Sciatic nerve (tissue), 2 donors: ENCODE results near the gene DMD. TPM values are rescaled to one million over a fixed set of nuclear protein-coding genes. Genes with fewer than 3 reads are reported as not detected.

Experiments used
- ATAC-seq: fragments of 200-7000 bp; cut with Tn5 transposase; one replicate; pipeline ENCODE4 v1.9.1; 2020; ENCODE audit warnings: mild to moderate bottlenecking, moderate library complexity
- DNase-seq: peaks from one replicate; pipeline ENCODE4 v3.0.0-alpha.2; 2020; ENCODE audit warnings: low spot score
- intact Hi-C: fragments of 100-400 bp; cut with DNase I; formaldehyde crosslinking; loops from one replicate; pipeline ENCODE4 v1.14.2; 2022
- total RNA-seq: library from RNA; stranded (reverse); fragmentation: NEBNext Ultra II Directional; extraction: Animal tissue kit (Norgen Biotek cat#: 25700); gene quantifications from one replicate; pipeline ENCODE4 v1.2.1, GENCODE V29; 2021
- donor health status: DM: no; HTN: no; CAD: no.
- donor health status: DM: no; HTN: no; CAD: no.

Gene DMD
- total RNA-seq, 1 donor from 2014 or later = 306 TPM

GRCh38 chrX:31127716-31128115 lies 2083.6 kb downstream of the DMD start:
- ATAC-seq (no peak), DNase-seq (no peak)
- intact Hi-C loops = no loop called here

GRCh38 chrX:31126205-31126604 lies 2085.1 kb downstream of the DMD start:
- intact Hi-C loops = no loop called here
- DNase-seq = no peak
- ATAC-seq = no peak

GRCh38 chrX:31124536-31124935 lies 2086.8 kb downstream of the DMD start:
- DNase-seq (no peak), ATAC-seq (no peak)
- intact Hi-C loops = no loop called here

DNA sequence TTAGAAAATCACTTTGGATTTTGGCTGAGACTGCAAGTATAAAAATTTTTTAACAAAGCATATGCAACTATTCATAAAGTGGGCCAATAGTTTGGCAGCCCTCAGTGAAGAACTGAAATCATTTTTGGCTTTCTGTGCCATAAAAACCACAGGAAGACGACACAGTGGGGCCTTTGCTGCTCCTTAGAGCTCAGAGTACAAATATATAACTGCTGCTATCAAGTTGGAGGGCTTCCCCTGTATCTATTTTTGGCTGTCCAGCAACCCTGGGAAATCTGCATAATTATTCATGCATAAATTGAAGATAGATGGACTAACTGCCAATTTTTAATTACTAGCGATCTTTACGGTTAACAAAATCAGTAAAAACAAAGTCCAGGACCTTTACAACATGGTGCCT lies 2088.0 kb downstream of the DMD start:
- ATAC-seq (no peak), DNase-seq (no peak)
- intact Hi-C loops = no loop called here

DNA sequence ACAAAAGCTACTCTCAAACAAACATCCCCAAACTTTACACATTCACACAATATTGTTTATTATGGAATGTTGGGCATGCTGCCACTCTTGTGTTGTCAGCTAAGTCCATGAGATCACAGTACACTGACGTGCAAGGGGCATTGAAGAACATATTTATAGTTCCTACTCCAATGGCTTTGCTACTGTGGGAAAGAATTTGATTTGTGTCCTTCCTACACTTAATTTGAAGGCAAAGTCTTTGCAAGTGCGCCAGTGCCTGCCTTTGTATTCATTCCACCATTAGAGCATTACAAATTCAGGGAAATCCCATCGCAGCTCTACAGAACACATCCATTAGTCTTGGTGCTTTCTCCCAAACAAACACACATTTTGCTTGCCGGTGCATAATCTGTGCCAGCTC lies 2094.1 kb downstream of the DMD start:
- peak; percentile 13 for ATAC-seq

DNA sequence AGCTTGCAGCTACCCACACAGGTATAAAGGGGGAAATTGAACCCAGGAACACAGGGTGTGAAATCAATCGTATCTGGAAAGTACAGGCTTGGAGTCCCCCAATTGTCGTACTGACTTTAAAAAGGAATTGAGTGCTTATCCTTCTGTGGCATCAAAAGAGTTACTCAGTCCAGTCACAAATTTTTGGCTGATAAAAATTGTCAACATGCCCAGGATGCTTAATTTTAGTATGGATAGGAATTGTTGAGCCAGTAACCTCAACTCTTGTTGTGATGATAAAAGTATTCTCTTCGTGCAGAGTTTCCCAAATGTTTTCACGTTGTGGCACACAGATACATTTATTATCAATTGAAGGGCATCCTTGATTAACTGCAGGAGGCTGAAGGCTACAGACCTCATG lies 2096.0 kb downstream of the DMD start:
- DNase-seq (no peak), ATAC-seq (no peak)
- intact Hi-C loops = no loop called here

More for the DNA sequence above, 2094.1 kb downstream of the DMD start:
- no peak for DNase-seq
- intact Hi-C loops = no loop called here

DNA sequence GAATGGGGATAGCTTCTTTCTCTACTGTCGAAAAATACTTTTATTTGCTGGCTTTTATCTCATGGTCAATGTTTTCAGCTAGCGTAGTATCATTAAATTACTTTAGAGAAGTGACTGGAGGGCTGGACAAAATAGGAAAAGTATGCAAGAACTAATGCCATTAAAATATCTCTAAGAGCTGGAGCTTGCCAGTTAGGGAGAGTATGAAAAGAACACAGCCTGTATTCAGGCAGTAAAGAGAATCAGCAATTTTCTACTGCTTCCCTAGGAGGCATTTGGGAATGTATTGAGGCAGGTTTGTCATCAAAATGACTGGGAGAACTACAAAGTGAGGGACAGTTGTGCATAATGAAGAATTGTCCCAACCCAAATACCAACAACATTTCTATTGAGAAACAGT lies 2096.5 kb downstream of the DMD start:
- ATAC-seq = no peak
- DNase-seq = no peak
- intact Hi-C loops = no loop called here

GRCh38 chrX:31112226-31112999 lies 2098.9 kb downstream of the DMD start:
- DNase-seq (no peak), ATAC-seq (no peak)
- intact Hi-C loops = no loop called here

DNA sequence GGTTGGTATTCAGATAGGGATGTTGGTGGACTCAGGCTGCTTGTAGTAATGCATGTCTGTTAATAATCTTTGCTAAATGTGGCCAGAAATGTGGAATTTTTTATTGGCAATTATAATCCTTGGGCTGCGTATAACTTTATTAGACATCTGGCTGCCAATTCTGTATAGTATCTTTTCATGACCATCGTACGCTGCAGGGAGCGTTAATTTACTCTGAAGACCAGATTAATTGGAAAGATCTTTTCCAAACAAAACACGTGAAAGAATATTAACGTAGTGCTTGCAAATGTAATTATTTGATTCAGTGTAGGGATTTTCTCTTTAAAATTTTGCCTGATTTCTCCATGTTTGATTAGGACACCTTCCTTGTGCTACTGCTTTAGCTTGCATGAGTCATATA lies 2100.7 kb downstream of the DMD start:
- DNase-seq (no peak), ATAC-seq (no peak)
- intact Hi-C loops = no loop called here

GRCh38 chrX:31099536-31100090 lies 2111.7 kb downstream of the DMD start:
- intact Hi-C loops = no loop called here
- no peak for ATAC-seq
- DNase-seq = no peak

GRCh38 chrX:31098079-31098478 lies 2113.3 kb downstream of the DMD start:
- intact Hi-C loops = no loop called here
- no peak for DNase-seq
- ATAC-seq = no peak

- no peak for ATAC-seq
- intact Hi-C loops = no loop called here
- DNase-seq = no peak
These were observed 2117.7 kb downstream of the DMD start for GRCh38 chrX:31093639-31093975.

- ATAC-seq = no peak
- DNase-seq = no peak
- intact Hi-C loops = no loop called here
These were observed 2118.2 kb downstream of the DMD start for GRCh38 chrX:31092970-31093638.

GRCh38 chrX:31092476-31092875 lies 2118.9 kb downstream of the DMD start:
- no peak for ATAC-seq
- intact Hi-C loops = no loop called here
- no peak for DNase-seq

GRCh38 chrX:31091819-31092218 lies 2119.5 kb downstream of the DMD start:
- no peak for ATAC-seq
- no peak for DNase-seq
- intact Hi-C loops = no loop called here

GRCh38 chrX:31074522-31074921 lies 2136.8 kb downstream of the DMD start:
- no peak for DNase-seq
- ATAC-seq = no peak
- intact Hi-C loops = no loop called here

DNA sequence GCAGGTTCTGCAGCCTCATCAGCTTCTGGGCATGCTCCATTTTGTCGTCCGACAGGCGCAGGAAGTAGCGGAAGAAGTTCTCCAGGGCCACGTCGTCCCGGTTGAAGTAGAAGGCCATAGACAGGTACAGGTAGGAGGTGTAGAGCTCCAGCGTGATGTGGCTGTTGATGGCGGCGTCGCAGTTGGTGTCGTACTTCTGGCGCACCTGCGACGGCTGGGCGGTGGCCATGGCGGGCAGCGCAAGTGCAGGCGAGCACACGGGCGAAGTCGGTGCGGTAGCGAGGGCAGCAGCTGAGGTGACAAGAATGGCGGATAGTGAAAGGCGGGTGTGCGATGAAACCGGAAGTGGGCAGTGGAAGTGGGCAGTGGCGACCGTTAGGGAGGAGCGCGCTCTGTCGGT lies 2139.6 kb downstream of the DMD start, which contains the start of gene FTHL17:
TSS of gene FTHL17 (minus strand) at position 317 of the 400 bp plus-strand sequence. CDS start at position 229, 88 bp downstream.
- no peak for DNase-seq
- ATAC-seq = no peak
- intact Hi-C loops = no loop called here

DNA sequence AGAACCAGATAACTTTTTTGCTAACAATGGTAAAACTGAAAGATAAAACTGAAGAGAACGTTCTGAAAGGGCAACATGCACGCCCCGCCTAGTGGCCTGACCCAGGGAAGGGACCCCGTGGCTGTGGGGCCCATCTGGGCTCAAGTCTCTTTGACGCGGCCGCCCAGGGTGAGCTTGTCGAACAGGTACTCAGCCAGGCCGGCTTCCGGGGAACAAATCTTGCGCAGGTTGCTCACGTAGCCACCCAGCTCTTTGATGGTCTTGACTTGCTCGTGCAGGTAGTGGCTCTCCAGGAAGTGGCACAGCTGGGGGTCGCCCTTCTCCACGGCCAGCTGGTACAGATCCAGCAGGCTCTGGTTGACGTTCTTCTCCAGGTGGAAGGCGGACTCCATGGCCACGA lies 2140.1 kb downstream of the DMD start:
- intact Hi-C loops = no loop called here
- DNase-seq (no peak), ATAC-seq (no peak)

GRCh38 chrX:31070057-31070468 lies 2141.3 kb downstream of the DMD start:
- intact Hi-C loops = no loop called here
- DNase-seq (no peak), ATAC-seq (no peak)
